ENCODE measurements around the gene ADK.

ADK gene

DNA sequence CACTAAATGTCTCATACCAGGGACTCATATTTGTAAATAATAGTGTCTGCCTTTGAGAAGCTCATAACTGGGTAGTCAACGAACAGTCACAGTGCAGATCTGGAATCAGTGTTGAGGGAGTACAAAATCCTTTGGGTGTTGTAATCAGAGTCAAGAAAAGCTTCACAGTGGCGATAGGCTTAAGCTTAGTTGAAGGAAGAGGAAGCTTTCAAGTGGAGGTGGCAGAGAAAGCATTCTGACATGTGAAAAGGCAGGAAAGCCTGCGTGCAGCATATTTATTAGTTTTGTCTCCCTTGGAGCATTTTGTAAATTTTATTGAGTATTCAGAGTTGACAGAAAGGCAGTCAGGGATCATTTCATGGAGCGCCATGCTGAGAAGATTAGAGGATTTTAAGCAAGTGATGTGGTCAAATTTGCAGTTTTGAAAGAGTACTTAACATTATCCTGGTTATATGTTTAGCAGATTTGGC is 104.9 kb downstream of the ADK start:
- TF ChIP-seq SIN3A (IDR thresholded peaks at IDR 0.05; ENCODE audit: borderline replicate concordance, insufficient read depth, low read length), result no peak
- no peak for TF ChIP-seq TAF1 (IDR thresholded peaks at IDR 0.05; ENCODE audit: borderline replicate concordance, insufficient read depth, low read length)
- no peak for TF ChIP-seq POLR2AphosphoS5 (IDR thresholded peaks at IDR 0.05; ENCODE audit: low read depth, low read length)
- TF ChIP-seq, protein P1, sequence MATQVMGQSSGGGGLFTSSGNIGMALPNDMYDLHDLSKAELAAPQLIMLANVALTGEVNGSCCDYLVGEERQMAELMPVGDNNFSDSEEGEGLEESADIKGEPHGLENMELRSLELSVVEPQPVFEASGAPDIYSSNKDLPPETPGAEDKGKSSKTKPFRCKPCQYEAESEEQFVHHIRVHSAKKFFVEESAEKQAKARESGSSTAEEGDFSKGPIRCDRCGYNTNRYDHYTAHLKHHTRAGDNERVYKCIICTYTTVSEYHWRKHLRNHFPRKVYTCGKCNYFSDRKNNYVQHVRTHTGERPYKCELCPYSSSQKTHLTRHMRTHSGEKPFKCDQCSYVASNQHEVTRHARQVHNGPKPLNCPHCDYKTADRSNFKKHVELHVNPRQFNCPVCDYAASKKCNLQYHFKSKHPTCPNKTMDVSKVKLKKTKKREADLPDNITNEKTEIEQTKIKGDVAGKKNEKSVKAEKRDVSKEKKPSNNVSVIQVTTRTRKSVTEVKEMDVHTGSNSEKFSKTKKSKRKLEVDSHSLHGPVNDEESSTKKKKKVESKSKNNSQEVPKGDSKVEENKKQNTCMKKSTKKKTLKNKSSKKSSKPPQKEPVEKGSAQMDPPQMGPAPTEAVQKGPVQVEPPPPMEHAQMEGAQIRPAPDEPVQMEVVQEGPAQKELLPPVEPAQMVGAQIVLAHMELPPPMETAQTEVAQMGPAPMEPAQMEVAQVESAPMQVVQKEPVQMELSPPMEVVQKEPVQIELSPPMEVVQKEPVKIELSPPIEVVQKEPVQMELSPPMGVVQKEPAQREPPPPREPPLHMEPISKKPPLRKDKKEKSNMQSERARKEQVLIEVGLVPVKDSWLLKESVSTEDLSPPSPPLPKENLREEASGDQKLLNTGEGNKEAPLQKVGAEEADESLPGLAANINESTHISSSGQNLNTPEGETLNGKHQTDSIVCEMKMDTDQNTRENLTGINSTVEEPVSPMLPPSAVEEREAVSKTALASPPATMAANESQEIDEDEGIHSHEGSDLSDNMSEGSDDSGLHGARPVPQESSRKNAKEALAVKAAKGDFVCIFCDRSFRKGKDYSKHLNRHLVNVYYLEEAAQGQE (IDR thresholded peaks at IDR 0.05; ENCODE audit: insufficient read depth in 1 of 2, low read depth in 2 of 2, low read length in 2 of 2), result no peak
- no peak for TF ChIP-seq FOXP2 (optimal IDR thresholded peaks at IDR 0.05; ENCODE audit: borderline replicate concordance, extremely low read depth, extremely low read length, insufficient read depth)

DNA sequence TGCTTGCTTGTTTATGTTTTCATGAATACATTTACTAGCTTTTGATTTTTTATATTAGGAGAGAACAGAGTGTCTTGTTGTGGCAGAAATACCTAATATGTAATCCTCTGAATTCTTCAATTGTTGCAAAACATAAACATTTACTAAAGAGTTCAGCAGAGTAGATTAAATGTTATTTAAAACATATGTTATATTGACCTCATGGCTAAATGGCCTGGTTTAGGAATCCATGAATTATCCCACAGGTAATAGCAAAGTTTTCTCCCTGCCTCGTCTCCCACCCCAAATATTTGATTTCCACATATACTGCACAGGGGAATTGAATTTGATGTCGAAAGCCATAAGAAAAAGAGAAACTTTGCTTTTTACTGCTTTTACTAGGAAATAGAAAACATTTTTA is 111.8 kb downstream of the ADK start:
- no peak for TF ChIP-seq POLR2AphosphoS5 (IDR thresholded peaks at IDR 0.05; ENCODE audit: low read depth, low read length)
- TF ChIP-seq, protein P1 (IDR thresholded peaks at IDR 0.05; ENCODE audit: insufficient read depth in 1 of 2, low read depth in 2 of 2, low read length in 2 of 2), result no peak
- TF ChIP-seq TAF1 (IDR thresholded peaks at IDR 0.05; ENCODE audit: borderline replicate concordance, insufficient read depth, low read length), result no peak
- TF ChIP-seq SIN3A (IDR thresholded peaks at IDR 0.05; ENCODE audit: borderline replicate concordance, insufficient read depth, low read length), result no peak
- TF ChIP-seq FOXP2 (optimal IDR thresholded peaks at IDR 0.05; ENCODE audit: borderline replicate concordance, extremely low read depth, extremely low read length, insufficient read depth), result no peak

DNA sequence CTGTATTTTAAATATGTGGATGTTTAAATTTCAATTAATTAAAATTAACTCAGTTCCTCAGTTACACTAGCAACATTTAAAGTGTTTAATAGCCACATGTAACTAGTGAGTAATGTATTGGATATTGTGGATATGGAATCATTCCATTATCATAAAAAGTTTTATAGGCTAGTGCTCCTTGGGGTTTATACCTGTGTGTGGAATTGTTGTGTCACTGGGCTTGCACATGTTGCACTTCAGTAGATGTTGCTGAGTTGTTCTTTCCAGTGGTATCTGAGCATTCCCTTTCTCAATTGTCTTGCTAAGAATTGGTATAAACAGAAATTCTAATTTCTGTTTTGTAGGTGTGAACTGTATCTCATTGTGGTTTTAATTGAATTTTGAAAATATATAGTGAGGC is 113.0 kb downstream of the ADK start:
- TF ChIP-seq POLR2AphosphoS5 (IDR thresholded peaks at IDR 0.05; ENCODE audit: low read depth, low read length) (no peak), TAF1 (IDR thresholded peaks at IDR 0.05; ENCODE audit: borderline replicate concordance, insufficient read depth, low read length) (no peak), SIN3A (IDR thresholded peaks at IDR 0.05; ENCODE audit: borderline replicate concordance, insufficient read depth, low read length) (no peak), FOXP2 (optimal IDR thresholded peaks at IDR 0.05; ENCODE audit: borderline replicate concordance, extremely low read depth, extremely low read length, insufficient read depth) (no peak)
- TF ChIP-seq, protein P1 (IDR thresholded peaks at IDR 0.05; ENCODE audit: insufficient read depth in 1 of 2, low read depth in 2 of 2, low read length in 2 of 2), result no peak

DNA sequence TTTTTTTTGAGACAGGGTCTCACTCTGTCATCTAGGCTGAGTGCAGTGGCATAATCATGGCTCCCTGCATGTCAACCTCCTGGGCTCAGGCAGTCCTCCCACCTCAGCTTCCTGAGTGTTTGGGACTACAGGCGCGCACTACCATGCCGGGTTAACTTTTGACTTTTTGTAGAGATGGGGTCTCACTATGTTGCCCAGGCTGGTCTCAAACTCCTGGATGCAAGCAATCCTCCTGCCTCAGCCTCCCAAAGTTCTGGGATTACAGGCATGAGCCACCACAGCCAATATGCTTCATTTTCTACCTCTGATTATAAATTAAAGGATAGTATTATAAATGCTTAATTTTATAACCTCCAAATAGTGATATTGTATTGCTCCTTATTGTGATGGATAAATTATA is 121.3 kb downstream of the ADK start:
- TF ChIP-seq, protein P1 (IDR thresholded peaks at IDR 0.05; ENCODE audit: insufficient read depth in 1 of 2, low read depth in 2 of 2, low read length in 2 of 2), result no peak
- TF ChIP-seq POLR2AphosphoS5 (IDR thresholded peaks at IDR 0.05; ENCODE audit: low read depth, low read length), result no peak
- no peak for TF ChIP-seq SIN3A (IDR thresholded peaks at IDR 0.05; ENCODE audit: borderline replicate concordance, insufficient read depth, low read length)
- no peak for TF ChIP-seq TAF1 (IDR thresholded peaks at IDR 0.05; ENCODE audit: borderline replicate concordance, insufficient read depth, low read length)
- TF ChIP-seq FOXP2 (optimal IDR thresholded peaks at IDR 0.05; ENCODE audit: borderline replicate concordance, extremely low read depth, extremely low read length, insufficient read depth), result no peak
